ENCODE data around the gene SNX5. TPM values are rescaled to one million over a fixed set of nuclear protein-coding genes. Genes with fewer than 3 reads are reported as not detected.

The SNX5 gene
- total RNA-seq, 4 donors from 2014 or later: 79.8 to 128 (median 100) TPM

- Histone ChIP-seq H3K36me3 (peaks cover 9 to 100% (median 38%) of the 10 kb centered on the region in 3 donors), H3K27me3 (no peaks in the 10 kb centered on the region), H3K9me3 (no peaks in the 10 kb centered on the region), H3K4me3 (no peak overlapping the region), H3K4me1 (no peaks in the 10 kb centered on the region), H3K27ac (no peak overlapping the region)
- DNase-seq (ENCODE audit: low spot score in 2 of 2): no peak
- 93 to 95% methylated on average over 4 of the region's 4 CpGs for WGBS, 2 donors
- TF ChIP-seq EP300 (IDR thresholded peaks at IDR 0.05) (no peak), POLR2A (IDR thresholded peaks at IDR 0.05) (no peak), CTCF (IDR thresholded peaks at IDR 0.05) (no peak)
Observed at GRCh38 chr20:17949899-17950298, 18.7 kb downstream of the SNX5 start.

GRCh38 chr20:17948442-17948841 is 20.2 kb downstream of the SNX5 start:
- no peak for DNase-seq (ENCODE audit: low spot score in 2 of 2)
- Histone ChIP-seq H3K4me3 (no peak overlapping the region), H3K9me3 (no peaks in the 10 kb centered on the region), H3K27me3 (no peaks in the 10 kb centered on the region), H3K27ac (no peak overlapping the region), H3K36me3 (peaks cover 3 to 100% (median 42%) of the 10 kb centered on the region in 3 donors), H3K4me1 (no peaks in the 10 kb centered on the region)
- no peak for TF ChIP-seq CTCF (IDR thresholded peaks at IDR 0.05)
- no peak for TF ChIP-seq EP300 (IDR thresholded peaks at IDR 0.05)
- TF ChIP-seq POLR2A (IDR thresholded peaks at IDR 0.05): no peak
- 93% methylated on average over 2 of the region's 2 CpGs for WGBS, 2 donors

GRCh38 chr20:17947474-17947815 is 21.1 kb downstream of the SNX5 start:
- Histone ChIP-seq H3K9me3 (no peaks in the 10 kb centered on the region), H3K27ac (no peak overlapping the region), H3K4me3 (no peak overlapping the region), H3K27me3 (no peaks in the 10 kb centered on the region), H3K4me1 (no peaks in the 10 kb centered on the region), H3K36me3 (peaks cover 3 to 99% (median 42%) of the 10 kb centered on the region in 3 donors)
- 59 to 70% methylated on average over 5 of the region's 5 CpGs for WGBS, 2 donors
- TF ChIP-seq POLR2A (IDR thresholded peaks at IDR 0.05) (no peak), EP300 (IDR thresholded peaks at IDR 0.05) (no peak), CTCF (IDR thresholded peaks at IDR 0.05) (no peak)
- no peak for DNase-seq (ENCODE audit: low spot score in 2 of 2)

- H3K9me3 ChIP-seq: no peaks in the 10 kb centered on the region
- WGBS, 2 donors: 81 to 84% methylated on average over 6 of the region's 6 CpGs
- H3K4me1 ChIP-seq: no peaks in the 10 kb centered on the region
- H3K27ac ChIP-seq: no peak overlapping the region
- no peak for DNase-seq (ENCODE audit: low spot score in 2 of 2)
- no peak overlapping the region for H3K4me3 ChIP-seq
- no peaks in the 10 kb centered on the region for H3K27me3 ChIP-seq
- H3K36me3 ChIP-seq: peaks cover 3 to 99% (median 42%) of the 10 kb centered on the region in 3 donors
- TF ChIP-seq EP300 (IDR thresholded peaks at IDR 0.05) (no peak), POLR2A (IDR thresholded peaks at IDR 0.05) (no peak), CTCF (IDR thresholded peaks at IDR 0.05) (no peak)
Observed at GRCh38 chr20:17946572-17947473, 21.8 kb downstream of the SNX5 start.

- H3K36me3 ChIP-seq: peaks cover 3 to 99% (median 38%) of the 10 kb centered on the region in 3 donors
Observed at GRCh38 chr20:17946040-17946439, 22.6 kb downstream of the SNX5 start.

More at GRCh38 chr20:17946040-17946439, 22.6 kb downstream of the SNX5 start:
- 94 to 97% methylated on average over 5 of the region's 5 CpGs for WGBS, 2 donors
- no peak for DNase-seq (ENCODE audit: low spot score in 2 of 2)
- TF ChIP-seq CTCF (IDR thresholded peaks at IDR 0.05): no peak
- TF ChIP-seq POLR2A (IDR thresholded peaks at IDR 0.05): no peak
- no peak for TF ChIP-seq EP300 (IDR thresholded peaks at IDR 0.05)
- Histone ChIP-seq H3K4me1 (no peaks in the 10 kb centered on the region), H3K9me3 (no peaks in the 10 kb centered on the region), H3K4me3 (no peak overlapping the region), H3K27ac (no peak overlapping the region), H3K27me3 (no peaks in the 10 kb centered on the region)

Measured in tibial nerve (tissue), 4 donors.